HepG2 (cell line): Measurements from ENCODE around the gene BCL7A.

Experiments
- ARNT ChIP-seq: fragments of 450-650 bp; IDR thresholded peaks from 2 replicates; pipeline ENCODE4 v1.6.1; 2017
- ETV6 ChIP-seq: sonication (generic); formaldehyde crosslinking; conservative IDR thresholded peaks from 2 replicates; pipeline ENCODE4 v1.4.0; 2020; ENCODE audit warnings: missing genetic modification reagents
- HDAC1 ChIP-seq: sonication (generic); formaldehyde crosslinking; IDR thresholded peaks from 2 replicates; pipeline ENCODE4 v1.5.1; 2020; ENCODE audit warnings: mild to moderate bottlenecking, missing genetic modification reagents
- MAX ChIP-seq: IDR thresholded peaks from 2 replicates; pipeline ENCODE4 v1.6.1; 2012; ENCODE audit warnings: inconsistent platforms
- POLR2A ChIP-seq, 2 experiments: IDR thresholded peaks; 2 replicates each; pipeline ENCODE4 v1.6.1; 2011; ENCODE audit warnings: low read depth in 2 of 2, low read length in 2 of 2, mild to moderate bottlenecking in 1 of 2, moderate library complexity in 1 of 2; ENCODE audit not compliant: insufficient read depth in 1 of 2
- SAFB2 ChIP-seq: sonication (generic); formaldehyde crosslinking; IDR thresholded peaks from 2 replicates; pipeline ENCODE4 v1.5.1; 2020; ENCODE audit warnings: missing genetic modification reagents, low read depth, mild to moderate bottlenecking, borderline replicate concordance
- YEATS4 ChIP-seq: sonication (generic); formaldehyde crosslinking; IDR thresholded peaks from 2 replicates; pipeline ENCODE4 v1.4.0; 2020; ENCODE audit warnings: missing genetic modification reagents, borderline replicate concordance
- YY1 ChIP-seq: IDR thresholded peaks from 2 replicates; pipeline ENCODE4 v1.6.1; 2011; ENCODE audit warnings: low read length, low read depth, moderate library complexity, mild to moderate bottlenecking; ENCODE audit not compliant: insufficient read depth, insufficient replicate concordance
- ZBTB1 ChIP-seq: sonication (generic); formaldehyde crosslinking; IDR thresholded peaks from 2 replicates; pipeline ENCODE4 v1.4.0; 2020; ENCODE audit warnings: missing genetic modification reagents, borderline replicate concordance
- ZNF549 ChIP-seq: sonication (generic); formaldehyde crosslinking; IDR thresholded peaks from 2 replicates; pipeline ENCODE4 v1.5.0; 2020; ENCODE audit warnings: missing genetic modification reagents
- TF ChIP-seq, protein P1 (sequence below): sonication (generic); formaldehyde crosslinking; IDR thresholded peaks from 2 replicates; pipeline ENCODE4 v1.8.1; 2023; ENCODE audit warnings: missing genetic modification reagents, inconsistent platforms, borderline replicate concordance
- TF ChIP-seq, protein P2 (sequence below), 2 experiments: sonication (generic) in 1 of 2; formaldehyde crosslinking in 1 of 2; IDR thresholded peaks; 2 replicates each; pipeline versions ENCODE4 v1.5.1 to v1.6.1; 2011 to 2020; ENCODE audit warnings: borderline replicate concordance in 1 of 2, low read depth in 1 of 2, low read length in 1 of 2, mild to moderate bottlenecking in 1 of 2, missing genetic modification reagents in 1 of 2, moderate library complexity in 1 of 2
- TF ChIP-seq, protein P3 (sequence below): sonication (generic); formaldehyde crosslinking; conservative IDR thresholded peaks from 2 replicates; pipeline ENCODE4 v1.8.0; 2022; ENCODE audit warnings: mild to moderate bottlenecking, moderate library complexity, missing genetic modification reagents
- TF ChIP-seq, protein P4 (sequence below): sonication (generic); formaldehyde crosslinking; IDR thresholded peaks from 2 replicates; pipeline ENCODE4 v1.5.0; 2020; ENCODE audit warnings: mild to moderate bottlenecking, missing genetic modification reagents, moderate library complexity

DNA sequence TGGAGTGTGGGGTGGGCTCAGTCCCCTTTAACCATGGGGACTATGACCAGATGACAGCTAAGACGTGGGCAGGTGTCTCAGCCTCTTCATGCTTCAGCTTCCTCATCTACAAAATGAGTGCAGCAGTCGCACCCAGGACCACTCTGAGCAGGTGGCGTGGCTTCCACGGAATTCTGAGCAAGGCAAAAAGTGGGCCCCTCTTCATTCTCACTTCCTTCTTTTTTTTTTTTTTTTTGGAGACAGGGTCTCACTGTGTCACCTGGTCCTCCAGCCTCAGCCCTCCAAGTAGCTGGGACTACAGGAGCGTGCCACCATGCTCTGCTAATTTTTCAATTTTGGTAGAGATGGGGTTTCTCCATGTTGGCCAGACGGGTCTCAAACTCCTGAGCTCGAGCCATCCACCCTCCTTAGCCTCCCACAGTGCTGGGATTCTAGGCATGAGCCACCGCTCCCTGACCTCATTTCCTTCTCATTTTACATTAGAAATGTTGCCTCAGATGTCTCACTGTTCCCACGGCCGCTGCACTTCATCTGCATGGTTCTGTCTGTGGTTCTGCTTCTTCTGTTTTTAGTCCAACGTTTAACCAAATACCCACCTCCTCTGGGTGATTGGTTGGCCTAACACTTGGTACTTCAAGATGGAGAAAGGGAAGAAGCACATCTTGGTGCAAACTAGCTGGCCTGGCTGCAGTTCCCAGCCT lies 41.3 kb upstream of the BCL7A start:
- TF ChIP-seq, protein P1, sequence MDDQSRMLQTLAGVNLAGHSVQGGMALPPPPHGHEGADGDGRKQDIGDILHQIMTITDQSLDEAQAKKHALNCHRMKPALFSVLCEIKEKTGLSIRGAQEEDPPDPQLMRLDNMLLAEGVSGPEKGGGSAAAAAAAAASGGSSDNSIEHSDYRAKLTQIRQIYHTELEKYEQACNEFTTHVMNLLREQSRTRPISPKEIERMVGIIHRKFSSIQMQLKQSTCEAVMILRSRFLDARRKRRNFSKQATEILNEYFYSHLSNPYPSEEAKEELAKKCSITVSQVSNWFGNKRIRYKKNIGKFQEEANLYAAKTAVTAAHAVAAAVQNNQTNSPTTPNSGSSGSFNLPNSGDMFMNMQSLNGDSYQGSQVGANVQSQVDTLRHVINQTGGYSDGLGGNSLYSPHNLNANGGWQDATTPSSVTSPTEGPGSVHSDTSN (CRISPR knock-in tag): no peak
- no peak for TF ChIP-seq YY1
- TF ChIP-seq YEATS4: no peak
- no peak for TF ChIP-seq MAX
- no peak for TF ChIP-seq ZBTB1 (CRISPR knock-in tag)
- TF ChIP-seq ZNF549 (CRISPR knock-in tag): no peak
- TF ChIP-seq SAFB2: no peak
- no peak for TF ChIP-seq ETV6
- no peak for TF ChIP-seq HDAC1 (CRISPR knock-in tag)
- TF ChIP-seq, protein P2, sequence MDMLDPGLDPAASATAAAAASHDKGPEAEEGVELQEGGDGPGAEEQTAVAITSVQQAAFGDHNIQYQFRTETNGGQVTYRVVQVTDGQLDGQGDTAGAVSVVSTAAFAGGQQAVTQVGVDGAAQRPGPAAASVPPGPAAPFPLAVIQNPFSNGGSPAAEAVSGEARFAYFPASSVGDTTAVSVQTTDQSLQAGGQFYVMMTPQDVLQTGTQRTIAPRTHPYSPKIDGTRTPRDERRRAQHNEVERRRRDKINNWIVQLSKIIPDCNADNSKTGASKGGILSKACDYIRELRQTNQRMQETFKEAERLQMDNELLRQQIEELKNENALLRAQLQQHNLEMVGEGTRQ (IDR thresholded peaks at IDR 0.05; ENCODE audit: low read depth, low read length): no peak
- TF ChIP-seq, protein P2 (CRISPR knock-in tag; IDR thresholded peaks at IDR 0.05; ENCODE audit: borderline replicate concordance): no peak
- no peak for TF ChIP-seq ARNT
- TF ChIP-seq, protein P3, sequence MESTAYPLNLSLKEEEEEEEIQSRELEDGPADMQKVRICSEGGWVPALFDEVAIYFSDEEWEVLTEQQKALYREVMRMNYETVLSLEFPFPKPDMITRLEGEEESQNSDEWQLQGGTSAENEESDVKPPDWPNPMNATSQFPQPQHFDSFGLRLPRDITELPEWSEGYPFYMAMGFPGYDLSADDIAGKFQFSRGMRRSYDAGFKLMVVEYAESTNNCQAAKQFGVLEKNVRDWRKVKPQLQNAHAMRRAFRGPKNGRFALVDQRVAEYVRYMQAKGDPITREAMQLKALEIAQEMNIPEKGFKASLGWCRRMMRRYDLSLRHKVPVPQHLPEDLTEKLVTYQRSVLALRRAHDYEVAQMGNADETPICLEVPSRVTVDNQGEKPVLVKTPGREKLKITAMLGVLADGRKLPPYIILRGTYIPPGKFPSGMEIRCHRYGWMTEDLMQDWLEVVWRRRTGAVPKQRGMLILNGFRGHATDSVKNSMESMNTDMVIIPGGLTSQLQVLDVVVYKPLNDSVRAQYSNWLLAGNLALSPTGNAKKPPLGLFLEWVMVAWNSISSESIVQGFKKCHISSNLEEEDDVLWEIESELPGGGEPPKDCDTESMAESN (CRISPR knock-in tag): no peak
- TF ChIP-seq, protein P4, sequence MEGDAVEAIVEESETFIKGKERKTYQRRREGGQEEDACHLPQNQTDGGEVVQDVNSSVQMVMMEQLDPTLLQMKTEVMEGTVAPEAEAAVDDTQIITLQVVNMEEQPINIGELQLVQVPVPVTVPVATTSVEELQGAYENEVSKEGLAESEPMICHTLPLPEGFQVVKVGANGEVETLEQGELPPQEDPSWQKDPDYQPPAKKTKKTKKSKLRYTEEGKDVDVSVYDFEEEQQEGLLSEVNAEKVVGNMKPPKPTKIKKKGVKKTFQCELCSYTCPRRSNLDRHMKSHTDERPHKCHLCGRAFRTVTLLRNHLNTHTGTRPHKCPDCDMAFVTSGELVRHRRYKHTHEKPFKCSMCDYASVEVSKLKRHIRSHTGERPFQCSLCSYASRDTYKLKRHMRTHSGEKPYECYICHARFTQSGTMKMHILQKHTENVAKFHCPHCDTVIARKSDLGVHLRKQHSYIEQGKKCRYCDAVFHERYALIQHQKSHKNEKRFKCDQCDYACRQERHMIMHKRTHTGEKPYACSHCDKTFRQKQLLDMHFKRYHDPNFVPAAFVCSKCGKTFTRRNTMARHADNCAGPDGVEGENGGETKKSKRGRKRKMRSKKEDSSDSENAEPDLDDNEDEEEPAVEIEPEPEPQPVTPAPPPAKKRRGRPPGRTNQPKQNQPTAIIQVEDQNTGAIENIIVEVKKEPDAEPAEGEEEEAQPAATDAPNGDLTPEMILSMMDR: no peak
- no peak for TF ChIP-seq POLR2A (IDR thresholded peaks at IDR 0.05; ENCODE audit: insufficient read depth in 1 of 2, low read depth in 2 of 2, low read length in 2 of 2)
